Measurements from ENCODE around the gene NTM. TPM values are rescaled to one million over a fixed set of nuclear protein-coding genes. Genes with fewer than 3 reads are reported as not detected.

Gene NTM
- total RNA-seq, 1 donor from 2014 or later: not detected

DNA sequence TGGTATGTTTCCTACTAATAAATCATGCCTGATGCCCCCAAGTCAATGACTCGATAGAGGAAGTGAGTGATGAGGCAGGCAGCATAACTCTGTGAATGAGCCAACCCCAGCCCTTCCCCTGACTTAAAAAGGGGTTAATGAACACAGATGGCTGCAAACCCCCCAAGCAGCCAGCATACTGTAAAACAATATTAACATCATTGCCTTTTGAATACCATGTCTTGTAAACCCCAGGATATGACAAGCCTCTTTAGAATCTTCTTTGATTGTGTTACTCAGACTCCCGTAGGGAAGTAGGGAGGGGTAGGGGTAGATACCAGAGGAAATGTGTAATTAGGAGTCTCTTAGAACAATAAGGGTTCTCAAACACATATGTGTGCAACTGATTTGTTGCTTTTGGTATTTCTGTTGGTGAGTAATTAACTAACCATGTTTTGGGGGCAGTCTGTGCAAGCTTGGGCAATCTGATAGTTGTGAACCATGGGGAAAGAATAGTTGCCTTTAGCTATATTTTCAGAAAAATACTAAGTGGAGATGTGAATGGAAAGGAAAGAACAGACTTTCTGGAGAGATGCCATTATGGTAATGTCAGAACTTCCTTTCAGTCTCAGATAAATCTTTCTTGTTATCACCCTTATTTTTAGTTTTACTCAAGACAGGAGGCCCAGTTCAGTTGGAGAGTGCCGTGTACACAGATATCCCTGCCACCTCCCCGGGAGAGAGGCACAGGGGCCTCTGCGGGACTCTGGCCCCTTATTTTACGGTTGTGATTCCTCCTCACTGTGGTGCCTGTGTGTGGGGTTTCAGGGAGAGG is 701.8 kb downstream of the NTM start:
- H3K36me3 Mint-ChIP-seq (ENCODE audit: low read depth): no peaks in the 10 kb centered on the region
- no peak for ATAC-seq (ENCODE audit: low read depth)
- no peak overlapping the region for H3K27ac Mint-ChIP-seq
- ChIA-PET CTCF (no interaction called here), POLR2A (no interaction called here)
- intact Hi-C loops (cut with micrococcal nuclease): no loop called here
- DNase-seq: no peak
- H3K27me3 Mint-ChIP-seq: no peaks in the 10 kb centered on the region
- H3K4me1 Mint-ChIP-seq: no peaks in the 10 kb centered on the region
- no peak overlapping the region for H3K4me3 Mint-ChIP-seq
- TF ChIP-seq, protein P1, sequence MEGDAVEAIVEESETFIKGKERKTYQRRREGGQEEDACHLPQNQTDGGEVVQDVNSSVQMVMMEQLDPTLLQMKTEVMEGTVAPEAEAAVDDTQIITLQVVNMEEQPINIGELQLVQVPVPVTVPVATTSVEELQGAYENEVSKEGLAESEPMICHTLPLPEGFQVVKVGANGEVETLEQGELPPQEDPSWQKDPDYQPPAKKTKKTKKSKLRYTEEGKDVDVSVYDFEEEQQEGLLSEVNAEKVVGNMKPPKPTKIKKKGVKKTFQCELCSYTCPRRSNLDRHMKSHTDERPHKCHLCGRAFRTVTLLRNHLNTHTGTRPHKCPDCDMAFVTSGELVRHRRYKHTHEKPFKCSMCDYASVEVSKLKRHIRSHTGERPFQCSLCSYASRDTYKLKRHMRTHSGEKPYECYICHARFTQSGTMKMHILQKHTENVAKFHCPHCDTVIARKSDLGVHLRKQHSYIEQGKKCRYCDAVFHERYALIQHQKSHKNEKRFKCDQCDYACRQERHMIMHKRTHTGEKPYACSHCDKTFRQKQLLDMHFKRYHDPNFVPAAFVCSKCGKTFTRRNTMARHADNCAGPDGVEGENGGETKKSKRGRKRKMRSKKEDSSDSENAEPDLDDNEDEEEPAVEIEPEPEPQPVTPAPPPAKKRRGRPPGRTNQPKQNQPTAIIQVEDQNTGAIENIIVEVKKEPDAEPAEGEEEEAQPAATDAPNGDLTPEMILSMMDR (IDR thresholded peaks at IDR 0.05): no peak
- peaks cover 2% of the 10 kb centered on the region for H3K9me3 Mint-ChIP-seq

DNA sequence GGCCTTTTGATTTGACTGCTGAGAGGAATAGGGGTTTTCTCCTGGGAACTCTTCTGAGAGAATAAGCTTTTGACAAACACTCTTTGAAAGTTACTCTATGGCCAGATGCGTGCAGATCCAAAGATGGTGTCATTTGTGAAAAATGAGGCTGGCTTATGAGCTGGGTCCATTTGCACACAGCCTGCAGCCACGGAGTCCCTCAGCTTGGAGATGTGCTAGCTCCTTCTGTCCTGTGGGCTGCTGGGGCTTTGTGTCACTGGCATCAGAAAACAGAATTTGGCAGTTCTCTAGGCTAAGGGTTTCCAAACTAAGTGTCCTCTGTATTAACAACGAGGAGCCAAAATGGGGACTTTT is 702.4 kb downstream of the NTM start:
- DNase-seq (no peak), ATAC-seq (ENCODE audit: low read depth) (no peak)
- no peaks in the 10 kb centered on the region for H3K27me3 Mint-ChIP-seq
- H3K4me1 Mint-ChIP-seq: no peaks in the 10 kb centered on the region
- H3K9me3 Mint-ChIP-seq: peaks cover 2% of the 10 kb centered on the region
- intact Hi-C loops (cut with micrococcal nuclease): no loop called here
- no peak overlapping the region for H3K27ac Mint-ChIP-seq
- no peak overlapping the region for H3K4me3 Mint-ChIP-seq
- ChIA-PET POLR2A (no interaction called here), CTCF (no interaction called here)
- H3K36me3 Mint-ChIP-seq (ENCODE audit: low read depth): no peaks in the 10 kb centered on the region
- TF ChIP-seq, protein P1 (IDR thresholded peaks at IDR 0.05): no peak

GRCh38 chr11:132073787-132074186 is 703.4 kb downstream of the NTM start:
- no peaks in the 10 kb centered on the region for H3K4me1 Mint-ChIP-seq
- TF ChIP-seq, protein P1 (IDR thresholded peaks at IDR 0.05): no peak
- no peak overlapping the region for H3K4me3 Mint-ChIP-seq
- DNase-seq: no peak
- H3K27me3 Mint-ChIP-seq: no peaks in the 10 kb centered on the region
- POLR2A ChIA-PET: no interaction called here
- intact Hi-C loops (cut with micrococcal nuclease): no loop called here
- no peak overlapping the region for H3K27ac Mint-ChIP-seq
- peaks cover 2% of the 10 kb centered on the region for H3K9me3 Mint-ChIP-seq
- CTCF ChIA-PET: interaction anchor here (0.7 kb wide), 1 partner anchor 58 kb away, joined by 3 read pairs; no protein-coding TSS in a partner anchor
- no peaks in the 10 kb centered on the region for H3K36me3 Mint-ChIP-seq (ENCODE audit: low read depth)
- ATAC-seq (ENCODE audit: low read depth): no peak

DNA sequence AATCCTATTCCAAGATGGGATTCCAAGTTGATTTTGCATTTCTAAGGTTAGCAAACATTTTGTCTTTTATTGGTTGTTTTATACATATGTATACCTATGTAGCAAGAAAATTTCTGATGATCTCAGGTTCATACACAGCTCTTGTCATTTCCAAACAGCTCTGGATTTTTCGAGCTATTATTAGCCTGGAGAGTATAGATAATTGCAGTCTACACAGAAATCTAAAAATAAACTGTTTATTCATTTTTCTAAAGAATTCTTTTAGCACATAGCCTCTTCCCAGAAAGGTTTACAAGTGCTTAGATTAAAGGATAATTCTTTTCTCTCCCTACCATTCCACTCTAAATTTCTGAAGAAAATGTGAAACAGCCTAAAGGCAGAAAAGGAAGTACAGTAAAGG is 705.0 kb downstream of the NTM start:
- H3K36me3 Mint-ChIP-seq (ENCODE audit: low read depth): no peaks in the 10 kb centered on the region
- no peak overlapping the region for H3K27ac Mint-ChIP-seq
- POLR2A ChIA-PET: no interaction called here

DNA sequence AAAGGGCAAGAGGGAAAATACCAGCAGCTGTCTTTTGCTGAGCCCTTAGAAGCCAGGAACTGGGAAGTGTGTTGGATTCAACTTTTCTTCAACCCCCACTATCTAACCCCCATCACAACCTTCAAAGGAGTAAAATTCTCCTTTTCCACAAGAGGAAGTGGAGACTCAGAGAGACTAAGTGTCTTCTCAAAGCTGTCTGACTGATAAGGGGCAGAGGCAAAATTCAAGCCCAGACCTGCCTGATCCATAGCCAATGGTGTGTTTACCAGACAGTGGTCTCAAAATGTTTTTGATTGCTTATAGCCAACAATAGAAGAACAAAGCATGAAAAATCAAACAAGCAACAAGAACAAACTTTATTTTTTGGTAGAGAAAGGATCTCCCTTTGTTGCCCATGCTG is 707.0 kb downstream of the NTM start:
- ATAC-seq (ENCODE audit: low read depth): no peak
- TF ChIP-seq, protein P1 (IDR thresholded peaks at IDR 0.05): no peak
- Mint-ChIP-seq H3K9me3 (peaks cover 4% of the 10 kb centered on the region), H3K27ac (no peak overlapping the region), H3K36me3 (ENCODE audit: low read depth) (no peaks in the 10 kb centered on the region), H3K4me1 (no peaks in the 10 kb centered on the region), H3K27me3 (no peaks in the 10 kb centered on the region), H3K4me3 (no peak overlapping the region)
- CTCF ChIA-PET: no interaction called here
- no peak for DNase-seq
- POLR2A ChIA-PET: no interaction called here
- intact Hi-C loops (cut with micrococcal nuclease): no loop called here

More for the DNA sequence above, 705.0 kb downstream of the NTM start:
- Mint-ChIP-seq H3K4me3 (no peak overlapping the region), H3K9me3 (peaks cover 2% of the 10 kb centered on the region), H3K27me3 (no peaks in the 10 kb centered on the region), H3K4me1 (no peaks in the 10 kb centered on the region)
- ATAC-seq (ENCODE audit: low read depth) (no peak), DNase-seq (no peak)
- TF ChIP-seq, protein P1 (IDR thresholded peaks at IDR 0.05): no peak
- CTCF ChIA-PET: no interaction called here
- intact Hi-C loops (cut with micrococcal nuclease): no loop called here
